B cell (primary cell): ENCODE data around the gene CCDC24. TPM values are rescaled to one million over a fixed set of nuclear protein-coding genes. Genes with fewer than 3 reads are reported as not detected.

Source experiments
- ATAC-seq: fragments of 200-7000 bp; cut with Tn5 transposase; one replicate; pipeline ENCODE4 v1.10.0; 2021; ENCODE audit warnings: low read depth, mild to moderate bottlenecking, moderate number of reproducible peaks, moderate library complexity
- CTCF ChIA-PET: fragments of 350-600 bp; sonication (Branson Sonifier 250); formaldehyde crosslinking; loops from one replicate; lab custom pipeline; 2021; ENCODE audit warnings: antibody characterized with exemption, inconsistent platforms; lab: Charles Lee
- POLR2A ChIA-PET: fragments of 350-600 bp; sonication (Branson Sonifier 250); formaldehyde crosslinking; loops from one replicate; lab custom pipeline; 2021; ENCODE audit warnings: antibody characterized with exemption; lab: Charles Lee
- DNase-seq: peaks from one replicate; pipeline ENCODE4 v3.0.0; 2013
- H2AFZ ChIP-seq: 2 replicates; pipeline ENCODE4 v1.6.1; 2012; ENCODE audit warnings: mild to moderate bottlenecking, low read depth, low read length; ENCODE audit not compliant: insufficient read depth, poor library complexity, severe bottlenecking
- H3K27ac ChIP-seq, 2 donors: 1 replicate in 1 of 2; 2 replicates in 1 of 2; pipeline ENCODE4 v1.5.1; 2012 to 2013; ENCODE audit warnings: low read length in 2 of 2, mild to moderate bottlenecking in 2 of 2, moderate library complexity in 1 of 2
- H3K27me3 ChIP-seq, 4 experiments: fragments of 200-600 bp in 1 of 4; sonication (generic) in 1 of 4; replicated peaks in 1 of 4; 1 replicate in 2 of 4; 2 replicates in 2 of 4; pipeline versions ENCODE4 v1.6.1 to v1.7.0; 2013 to 2016; ENCODE audit warnings: low read length in 3 of 4, mild to moderate bottlenecking in 2 of 4, mixed read lengths in 1 of 4, moderate library complexity in 1 of 4; ENCODE audit not compliant: insufficient read depth in 4 of 4, control insufficient read depth in 3 of 4; ENCODE audit errors: control extremely low read depth in 1 of 4
- H3K36me3 ChIP-seq, 2 experiments: replicated peaks in 1 of 2; 1 replicate in 1 of 2; 2 replicates in 1 of 2; pipeline versions ENCODE4 v1.6.1 to v1.7.1; 2013; ENCODE audit warnings: low read length in 1 of 2; ENCODE audit not compliant: insufficient read depth in 2 of 2, control insufficient read depth in 1 of 2; ENCODE audit errors: control extremely low read depth in 1 of 2, extremely low read depth in 1 of 2
- H3K4me1 ChIP-seq, 2 donors: fragments of 200-600 bp in 1 of 2; sonication (generic) in 1 of 2; 1 replicate in 1 of 2; 2 replicates in 1 of 2; pipeline versions ENCODE4 v1.5.1 to v1.6.1; 2013 to 2017; ENCODE audit warnings: low read length in 2 of 2; ENCODE audit not compliant: control insufficient read depth in 2 of 2, insufficient read depth in 2 of 2
- H3K4me2 ChIP-seq: replicated peaks from 2 replicates; pipeline ENCODE3; 2012; ENCODE audit warnings: mild to moderate bottlenecking, low read depth, low read length; ENCODE audit not compliant: poor library complexity, severe bottlenecking
- H3K4me3 ChIP-seq, 5 experiments: fragments of 200-600 bp in 1 of 5; sonication (generic) in 1 of 5; 1 replicate in 3 of 5; 2 replicates in 2 of 5; pipeline versions ENCODE4 v1.5.1 to v1.7.0; 2011 to 2016; ENCODE audit warnings: low read length in 4 of 5, mild to moderate bottlenecking in 4 of 5, low read depth in 2 of 5, control low read depth in 1 of 5, moderate library complexity in 1 of 5; ENCODE audit not compliant: insufficient read depth in 1 of 5; ENCODE audit errors: control extremely low read depth in 1 of 5, extremely low read depth in 1 of 5
- H3K79me2 ChIP-seq: fragments of 200-600 bp; sonication (generic); one replicate; pipeline ENCODE4 v1.6.0; 2016; ENCODE audit warnings: low read length; ENCODE audit not compliant: control insufficient read depth, insufficient read depth
- H3K9ac ChIP-seq: fragments of 200-600 bp; sonication (generic); 2 replicates; pipeline ENCODE4 v1.6.1; 2017; ENCODE audit warnings: mild to moderate bottlenecking, low read length, moderate library complexity
- H3K9me3 ChIP-seq, 3 donors: one replicate each; pipeline versions ENCODE4 v1.6.1 to v1.7.1; 2013; ENCODE audit warnings: low read length in 2 of 3; ENCODE audit not compliant: control insufficient read depth in 2 of 3, insufficient read depth in 1 of 3; ENCODE audit errors: control extremely low read depth in 1 of 3
- H4K20me1 ChIP-seq: 2 replicates; pipeline ENCODE4 v1.6.0; 2012; ENCODE audit warnings: mild to moderate bottlenecking, low read length; ENCODE audit not compliant: insufficient read depth, control insufficient read depth, poor library complexity, severe bottlenecking
- H3K27ac Mint-ChIP-seq: one replicate; pipeline ENCODE4 v1.8.0; 2021; ENCODE audit warnings: mixed read lengths
- H3K27me3 Mint-ChIP-seq: one replicate; pipeline ENCODE4 v1.8.0; 2021; ENCODE audit warnings: mixed read lengths
- H3K4me1 Mint-ChIP-seq: one replicate; pipeline ENCODE4 v1.8.0; 2021; ENCODE audit warnings: mixed read lengths
- H3K4me3 Mint-ChIP-seq: one replicate; pipeline ENCODE4 v1.8.0; 2021; ENCODE audit warnings: mixed read lengths
- H3K9me3 Mint-ChIP-seq: one replicate; pipeline ENCODE4 v1.8.0; 2022; ENCODE audit warnings: mixed read lengths; ENCODE audit not compliant: insufficient read depth
- CTCF ChIP-seq: fragments of 200-600 bp; IDR thresholded peaks from one replicate; pipeline ENCODE4 v1.8.0; 2022; ENCODE audit warnings: antibody characterized with exemption, mild to moderate bottlenecking
- EZH2 ChIP-seq: IDR thresholded peaks from 2 replicates; pipeline ENCODE4 v1.6.1; 2012; ENCODE audit warnings: borderline replicate concordance, low read depth, mild to moderate bottlenecking, moderate library complexity, low read length; ENCODE audit not compliant: insufficient read depth, poor library complexity, severe bottlenecking
- WGBS: methylation state at CpG from one replicate; pipeline ENCODE4 v1.1.5; 2013; ENCODE audit warnings: missing lambda C conversion rate; ENCODE audit not compliant: insufficient coverage; 5-methylcytosine and 5-hydroxymethylcytosine counted together
- intact Hi-C: fragments of 100-400 bp; cut with micrococcal nuclease; formaldehyde crosslinking; loops from one replicate; pipeline ENCODE4 v1.10.0; 2022
- polyA plus RNA-seq: library from polyadenylated mRNA; depleted of rRNA; stranded (reverse); fragments of >200 nt; gene quantifications from 2 replicates; pipeline ENCODE4 v1.2.3, GENCODE V29; 2012
- total RNA-seq, 2 donors: library from RNA; stranded (reverse); fragments of 120-200 nt in 1 of 2; gene quantifications; 1 replicate in 1 of 2; 2 replicates in 1 of 2; pipeline versions ENCODE4 v1.2.3 to v1.2.4, GENCODE V29; 2013 to 2022

Gene CCDC24
- total and polyA plus RNA-seq, 2 donors (not counting 1 experiment from before 2014, with no cell fraction given): 10.1 to 18.4 TPM

DNA sequence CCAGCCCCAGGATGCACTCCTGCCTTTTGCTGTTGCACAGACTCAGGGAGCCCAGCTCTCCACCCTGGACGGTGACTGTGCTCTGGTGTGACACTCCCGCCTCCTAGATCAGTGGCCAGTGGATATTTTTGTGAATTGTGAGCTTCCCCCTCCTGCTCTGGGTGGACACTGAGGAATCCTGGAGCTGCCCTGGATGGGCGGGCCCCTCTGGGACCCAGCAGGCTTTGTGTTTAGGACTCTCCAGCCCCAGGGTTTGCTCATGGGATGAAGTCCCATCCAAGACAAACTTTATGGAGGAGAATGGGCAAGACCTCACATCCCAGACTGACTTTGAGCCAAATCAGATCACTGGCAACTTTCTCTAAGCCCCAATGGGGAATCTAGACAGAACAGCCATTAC lies 23.8 kb downstream of the CCDC24 start:
- CTCF ChIA-PET: interaction anchor here (2.5 to 3.6 kb wide), 3 partner anchors 10 to 21 kb away, joined by 8 to 21 read pairs (median 21); partner anchors contain the start of gene SLC6A9
- no peak overlapping the region for H3K27ac ChIP-seq
- no peaks in the 10 kb centered on the region for H3K4me1 ChIP-seq
- no peak for TF ChIP-seq EZH2
- TF ChIP-seq CTCF: no peak
- no peaks in the 10 kb centered on the region for H3K79me2 ChIP-seq
- no peaks in the 10 kb centered on the region for H4K20me1 ChIP-seq
- Mint-ChIP-seq H3K4me3 (no peak overlapping the region), H3K27me3 (peaks cover 9% of the 10 kb centered on the region), H3K9me3 (no peaks in the 10 kb centered on the region), H3K4me1 (no peaks in the 10 kb centered on the region), H3K27ac (no peak overlapping the region)
- H3K4me3 ChIP-seq: no peak overlapping the region
- 100% methylated on average over 1 of the region's 3 CpGs for WGBS
- H3K9ac ChIP-seq: no peak overlapping the region
- DNase-seq: no peak
- H3K9me3 ChIP-seq: no peaks in the 10 kb centered on the region
- no peaks in the 10 kb centered on the region for H3K36me3 ChIP-seq
- POLR2A ChIA-PET: no interaction called here
- no peak overlapping the region for H2AFZ ChIP-seq
- no peak overlapping the region for H3K4me2 ChIP-seq
- no peak for ATAC-seq
- intact Hi-C loops: no loop called here
- no peaks in the 10 kb centered on the region for H3K27me3 ChIP-seq

DNA sequence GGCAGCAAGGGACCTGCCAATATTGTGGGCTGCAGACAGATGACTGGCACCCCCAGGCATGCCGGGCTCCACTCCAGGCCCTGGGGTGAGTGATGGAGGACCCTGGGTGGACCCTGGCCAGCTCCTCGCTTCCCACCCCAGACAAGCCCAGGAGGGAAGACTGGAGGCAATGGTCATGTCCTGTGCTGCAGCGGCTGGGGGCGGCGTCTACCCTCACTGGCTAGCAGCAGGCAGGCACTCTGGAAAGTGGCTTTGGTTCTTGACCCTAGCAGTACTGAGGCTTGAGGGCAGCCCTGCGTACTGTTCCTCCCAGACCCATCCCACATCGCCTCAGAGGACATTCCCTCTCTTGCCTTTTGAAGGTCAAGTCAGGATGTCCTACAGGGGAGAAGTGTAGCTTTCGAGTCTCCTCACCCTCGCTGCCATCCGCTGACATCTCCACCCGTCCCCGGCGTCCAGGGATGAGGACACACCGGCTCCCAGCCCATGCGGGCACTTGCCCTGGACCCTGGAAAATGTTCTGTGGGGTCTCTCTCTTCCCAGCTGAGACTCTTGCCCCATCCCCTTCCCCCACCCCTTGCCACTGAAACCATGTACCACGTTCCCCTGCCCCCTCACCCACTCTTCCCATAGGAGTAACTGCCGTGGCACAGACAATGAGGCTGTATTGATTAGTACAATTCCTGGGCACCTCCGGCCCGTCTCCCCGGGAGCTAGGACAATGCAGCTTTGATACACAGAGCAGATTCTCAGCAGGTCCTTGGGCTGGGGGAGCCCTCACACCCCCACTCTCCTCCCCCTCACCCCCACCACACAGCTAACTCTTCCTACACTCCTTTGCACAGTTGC lies 24.9 kb downstream of the CCDC24 start:
- H3K9me3 Mint-ChIP-seq: no peaks in the 10 kb centered on the region

More for the DNA sequence above, 24.9 kb downstream of the CCDC24 start:
- Histone ChIP-seq H3K4me3 (no peak overlapping the region), H4K20me1 (no peaks in the 10 kb centered on the region), H2AFZ (no peak overlapping the region), H3K9me3 (no peaks in the 10 kb centered on the region), H3K36me3 (no peaks in the 10 kb centered on the region), H3K79me2 (no peaks in the 10 kb centered on the region), H3K4me1 (no peaks in the 10 kb centered on the region), H3K27ac (no peak overlapping the region), H3K9ac (no peak overlapping the region), H3K27me3 (no peaks in the 10 kb centered on the region), H3K4me2 (no peak overlapping the region)
- Mint-ChIP-seq H3K27ac (no peak overlapping the region), H3K4me3 (no peak overlapping the region), H3K4me1 (no peaks in the 10 kb centered on the region), H3K27me3 (peaks cover 9% of the 10 kb centered on the region)
- ChIA-PET POLR2A (no interaction called here), CTCF (interaction anchor here (0.8 to 3.6 kb wide), 4 partner anchors 10 to 25 kb away, joined by 3 to 21 read pairs (median 12); partner anchors contain the start of gene CCDC24)
- TF ChIP-seq CTCF: no peak
- no peak for TF ChIP-seq EZH2
- no peak for DNase-seq
- intact Hi-C loops: no loop called here
- no peak for ATAC-seq
- 94% methylated on average over 20 of the region's 20 CpGs for WGBS
